GM13976 (cell line): ENCODE results near the gene PAK2.
"Not testable (repeated sequence)": the region's sequence is repeated elsewhere in the genome, so short reads cannot be mapped to it uniquely, and the experiment has no call there.

Source experiments
- DNase-seq: peaks from one replicate; pipeline ENCODE4 v3.0.0; 2012; ENCODE audit warnings: low spot score
- CTCF ChIP-seq: IDR thresholded peaks from 2 replicates; pipeline ENCODE4 v1.5.1; 2012; ENCODE audit warnings: borderline replicate concordance, mild to moderate bottlenecking; ENCODE audit not compliant: insufficient read depth; ENCODE audit errors: extremely low read depth, missing control alignments, control extremely low read depth
- in situ Hi-C: fragments of 300-500 bp; cut with MboI; formaldehyde crosslinking; loops from one replicate; pipeline ENCODE4 v1.12.0; 2022; ENCODE audit warnings: low sequenced_read_pairs, mixed read lengths, inconsistent platforms; ENCODE audit not compliant: unreplicated experiment

PAK2 gene

GRCh38 chr3:196711838-196712513, 27.7 kb upstream of the PAK2 start, which contains the start of the genes CEP19 and PIGX:
Gene CEP19, minus strand, starts transcription at chr3:196712250. Its CDS starts 3,593 bp downstream, at chr3:196708657.
Gene PIGX, plus strand, starts transcription at chr3:196712377.
- in situ Hi-C loops: no loop called here
- TF ChIP-seq CTCF: no peak
- DNase-seq: peak; percentile 96

GRCh38 chr3:196712514-196713413, 26.9 kb upstream of the PAK2 start:
- DNase-seq: no peak
- TF ChIP-seq CTCF: no peak
- in situ Hi-C loops: no loop called here

- DNase-seq, in situ Hi-C loops: not testable (repeated sequence)
Observed at GRCh38 chr3:196717162-196717561, 22.5 kb upstream of the PAK2 start.

GRCh38 chr3:196721097-196721496, 18.6 kb upstream of the PAK2 start:
- in situ Hi-C loops: no loop called here
- TF ChIP-seq CTCF: no peak
- no peak for DNase-seq

- TF ChIP-seq CTCF: no peak
- in situ Hi-C loops: no loop called here
- DNase-seq: peak; percentile 28
Observed at GRCh38 chr3:196726788-196727675, 12.6 kb upstream of the PAK2 start.

GRCh38 chr3:196735751-196736150, 3.9 kb upstream of the PAK2 start:
- in situ Hi-C loops: no loop called here
- TF ChIP-seq CTCF: no peak
- DNase-seq: no peak
